HL-60 (cell line): ENCODE results near the gene GAP43.

Experiments
- POLR2AphosphoS5 ChIP-seq: IDR thresholded peaks from 2 replicates; pipeline ENCODE4 v1.6.1; 2012; ENCODE audit warnings: low read depth
- SPI1 ChIP-seq: IDR thresholded peaks from 2 replicates; pipeline ENCODE4 v1.6.1; 2012; ENCODE audit warnings: low read depth, mild to moderate bottlenecking, borderline replicate concordance
- TF ChIP-seq, protein P1 (sequence below): IDR thresholded peaks from one replicate; pipeline ENCODE4 v1.5.1; 2011; ENCODE audit warnings: low read length, control low read depth, inconsistent platforms; ENCODE audit not compliant: insufficient read depth
- TF ChIP-seq, protein P2 (sequence below): IDR thresholded peaks from 2 replicates; pipeline ENCODE4 v1.6.1; 2012; ENCODE audit warnings: low read depth; ENCODE audit not compliant: insufficient replicate concordance

DNA sequence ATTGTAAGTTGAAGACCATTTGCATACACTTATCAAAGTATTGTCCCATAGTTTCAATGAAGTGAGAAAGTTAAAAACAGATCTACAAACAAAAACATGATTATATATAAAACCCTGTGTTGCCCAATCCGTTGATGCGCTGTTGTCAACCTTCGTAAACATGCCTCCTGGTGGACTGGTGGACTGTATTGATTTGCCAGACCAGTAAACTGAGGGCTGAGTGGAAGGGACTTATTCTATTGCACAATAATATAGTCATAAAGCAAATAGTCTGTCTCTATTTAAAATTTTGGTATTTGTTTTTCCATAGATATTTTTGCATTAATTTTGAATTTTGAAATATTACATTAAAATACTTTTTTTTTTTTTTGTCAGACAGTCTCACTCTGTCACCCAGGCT is 102.5 kb downstream of the GAP43 start:
- no peak for TF ChIP-seq POLR2AphosphoS5
- TF ChIP-seq, protein P1, sequence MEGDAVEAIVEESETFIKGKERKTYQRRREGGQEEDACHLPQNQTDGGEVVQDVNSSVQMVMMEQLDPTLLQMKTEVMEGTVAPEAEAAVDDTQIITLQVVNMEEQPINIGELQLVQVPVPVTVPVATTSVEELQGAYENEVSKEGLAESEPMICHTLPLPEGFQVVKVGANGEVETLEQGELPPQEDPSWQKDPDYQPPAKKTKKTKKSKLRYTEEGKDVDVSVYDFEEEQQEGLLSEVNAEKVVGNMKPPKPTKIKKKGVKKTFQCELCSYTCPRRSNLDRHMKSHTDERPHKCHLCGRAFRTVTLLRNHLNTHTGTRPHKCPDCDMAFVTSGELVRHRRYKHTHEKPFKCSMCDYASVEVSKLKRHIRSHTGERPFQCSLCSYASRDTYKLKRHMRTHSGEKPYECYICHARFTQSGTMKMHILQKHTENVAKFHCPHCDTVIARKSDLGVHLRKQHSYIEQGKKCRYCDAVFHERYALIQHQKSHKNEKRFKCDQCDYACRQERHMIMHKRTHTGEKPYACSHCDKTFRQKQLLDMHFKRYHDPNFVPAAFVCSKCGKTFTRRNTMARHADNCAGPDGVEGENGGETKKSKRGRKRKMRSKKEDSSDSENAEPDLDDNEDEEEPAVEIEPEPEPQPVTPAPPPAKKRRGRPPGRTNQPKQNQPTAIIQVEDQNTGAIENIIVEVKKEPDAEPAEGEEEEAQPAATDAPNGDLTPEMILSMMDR, result no peak
- no peak for TF ChIP-seq SPI1
- TF ChIP-seq, protein P2, sequence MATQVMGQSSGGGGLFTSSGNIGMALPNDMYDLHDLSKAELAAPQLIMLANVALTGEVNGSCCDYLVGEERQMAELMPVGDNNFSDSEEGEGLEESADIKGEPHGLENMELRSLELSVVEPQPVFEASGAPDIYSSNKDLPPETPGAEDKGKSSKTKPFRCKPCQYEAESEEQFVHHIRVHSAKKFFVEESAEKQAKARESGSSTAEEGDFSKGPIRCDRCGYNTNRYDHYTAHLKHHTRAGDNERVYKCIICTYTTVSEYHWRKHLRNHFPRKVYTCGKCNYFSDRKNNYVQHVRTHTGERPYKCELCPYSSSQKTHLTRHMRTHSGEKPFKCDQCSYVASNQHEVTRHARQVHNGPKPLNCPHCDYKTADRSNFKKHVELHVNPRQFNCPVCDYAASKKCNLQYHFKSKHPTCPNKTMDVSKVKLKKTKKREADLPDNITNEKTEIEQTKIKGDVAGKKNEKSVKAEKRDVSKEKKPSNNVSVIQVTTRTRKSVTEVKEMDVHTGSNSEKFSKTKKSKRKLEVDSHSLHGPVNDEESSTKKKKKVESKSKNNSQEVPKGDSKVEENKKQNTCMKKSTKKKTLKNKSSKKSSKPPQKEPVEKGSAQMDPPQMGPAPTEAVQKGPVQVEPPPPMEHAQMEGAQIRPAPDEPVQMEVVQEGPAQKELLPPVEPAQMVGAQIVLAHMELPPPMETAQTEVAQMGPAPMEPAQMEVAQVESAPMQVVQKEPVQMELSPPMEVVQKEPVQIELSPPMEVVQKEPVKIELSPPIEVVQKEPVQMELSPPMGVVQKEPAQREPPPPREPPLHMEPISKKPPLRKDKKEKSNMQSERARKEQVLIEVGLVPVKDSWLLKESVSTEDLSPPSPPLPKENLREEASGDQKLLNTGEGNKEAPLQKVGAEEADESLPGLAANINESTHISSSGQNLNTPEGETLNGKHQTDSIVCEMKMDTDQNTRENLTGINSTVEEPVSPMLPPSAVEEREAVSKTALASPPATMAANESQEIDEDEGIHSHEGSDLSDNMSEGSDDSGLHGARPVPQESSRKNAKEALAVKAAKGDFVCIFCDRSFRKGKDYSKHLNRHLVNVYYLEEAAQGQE, result no peak
